HG02798 (cell line): ENCODE data around the gene FNTB.
A peak's percentile ranks its signal among the peaks of the same experiment; 100 is the strongest.

Experiments
- ATAC-seq: cut with Tn5 transposase; IDR thresholded peaks from one replicate; pipeline ENCODE4 v1.9.1; 2021; ENCODE audit warnings: mild to moderate bottlenecking; ENCODE audit not compliant: unreplicated experiment, poor library complexity

Gene FNTB

GRCh38 chr14:64986648-64987437 lies at the start of gene FNTB:
TSS of gene FNTB (plus strand) at chr14:64986895. CDS start at chr14:64986954, 59 bp downstream.
- peak; percentile 96 for ATAC-seq

- ATAC-seq = peak; percentile 39
These were observed 49.4 kb upstream of the FNTB start for GRCh38 chr14:64937171-64937820.

GRCh38 chr14:64937821-64938193 lies 48.9 kb upstream of the FNTB start:
- no peak for ATAC-seq

GRCh38 chr14:64938972-64939816 lies 47.5 kb upstream of the FNTB start:
- no peak for ATAC-seq

GRCh38 chr14:64939817-64940190 lies 46.9 kb upstream of the FNTB start:
- ATAC-seq = no peak

GRCh38 chr14:64940336-64940910 lies 46.3 kb upstream of the FNTB start:
- ATAC-seq = no peak

- no peak for ATAC-seq
These were observed 44.1 kb upstream of the FNTB start, which contains the start of gene GPX2 for GRCh38 chr14:64942531-64943111. TSS of gene GPX2 (minus strand) at chr14:64942745. CDS start at chr14:64942726, 19 bp downstream.

GRCh38 chr14:64943556-64943955 lies 43.1 kb upstream of the FNTB start:
- no peak for ATAC-seq

- no peak for ATAC-seq
These were observed 42.7 kb upstream of the FNTB start for GRCh38 chr14:64944041-64944440.

GRCh38 chr14:64944861-64945260 lies 41.8 kb upstream of the FNTB start:
- ATAC-seq = no peak

- no peak for ATAC-seq
These were observed 41.1 kb upstream of the FNTB start for GRCh38 chr14:64945431-64946178.

GRCh38 chr14:64946310-64947045 lies 40.2 kb upstream of the FNTB start:
- no peak for ATAC-seq

GRCh38 chr14:64947710-64948611 lies 38.7 kb upstream of the FNTB start:
- ATAC-seq = no peak

GRCh38 chr14:64948612-64949210 lies 38.0 kb upstream of the FNTB start:
- ATAC-seq = no peak

- ATAC-seq = no peak
These were observed 35.8 kb upstream of the FNTB start for GRCh38 chr14:64950889-64951288.

GRCh38 chr14:64951291-64951690 lies 35.4 kb upstream of the FNTB start:
- ATAC-seq = no peak

- ATAC-seq = no peak
These were observed 35.0 kb upstream of the FNTB start for GRCh38 chr14:64951724-64952123.
